HG03571 (cell line): ENCODE data around the gene BST1.

ENCODE experiments used
- ATAC-seq: cut with Tn5 transposase; IDR thresholded peaks from one replicate; pipeline ENCODE4 v1.9.1; 2021; ENCODE audit not compliant: unreplicated experiment

Gene BST1

GRCh38 chr4:15676039-15676438, 26.8 kb upstream of the BST1 start:
- ATAC-seq, result no peak

GRCh38 chr4:15676899-15677298, 26.0 kb upstream of the BST1 start:
- ATAC-seq, result no peak

GRCh38 chr4:15677507-15677988, 25.3 kb upstream of the BST1 start:
- no peak for ATAC-seq

GRCh38 chr4:15681067-15681371, 21.8 kb upstream of the BST1 start:
- ATAC-seq, result no peak

GRCh38 chr4:15681372-15682241, 21.3 kb upstream of the BST1 start, which contains the start of gene FAM200B:
Gene FAM200B, plus strand, starts transcription at chr4:15681827. Its CDS starts 5,151 bp downstream, at chr4:15686978.
- peak; percentile 90 for ATAC-seq

- peak; percentile 5 for ATAC-seq
Observed at GRCh38 chr4:15682242-15683142, 20.4 kb upstream of the BST1 start.

GRCh38 chr4:15683143-15683495, 19.7 kb upstream of the BST1 start:
- no peak for ATAC-seq

- ATAC-seq, result no peak
Observed at GRCh38 chr4:15684498-15684897, 18.4 kb upstream of the BST1 start.

- ATAC-seq, result no peak
Observed at GRCh38 chr4:15688051-15688450, 14.8 kb upstream of the BST1 start.

- ATAC-seq, result no peak
Observed at GRCh38 chr4:15689540-15689939, 13.3 kb upstream of the BST1 start.

GRCh38 chr4:15690020-15690809, 12.7 kb upstream of the BST1 start:
- ATAC-seq, result no peak

- no peak for ATAC-seq
Observed at GRCh38 chr4:15691346-15692135, 11.3 kb upstream of the BST1 start.

- ATAC-seq, result no peak
Observed at GRCh38 chr4:15692602-15693001, 10.3 kb upstream of the BST1 start.

GRCh38 chr4:15694431-15694830, 8.4 kb upstream of the BST1 start:
- no peak for ATAC-seq

- no peak for ATAC-seq
Observed at GRCh38 chr4:15695240-15695699, 7.6 kb upstream of the BST1 start.

GRCh38 chr4:15695729-15696128, 7.1 kb upstream of the BST1 start:
- ATAC-seq, result no peak

- ATAC-seq, result no peak
Observed at GRCh38 chr4:15696866-15697265, 6.0 kb upstream of the BST1 start.

- ATAC-seq, result no peak
Observed at GRCh38 chr4:15703439-15703838, 574 bp downstream of the BST1 start.

GRCh38 chr4:15704129-15704528, 1.3 kb downstream of the BST1 start:
- ATAC-seq, result no peak

GRCh38 chr4:15706646-15707362, 3.9 kb downstream of the BST1 start:
- ATAC-seq, result no peak
